ENCODE measurements around the gene ABLIM1. TPM values are rescaled to one million over a fixed set of nuclear protein-coding genes. Genes with fewer than 3 reads are reported as not detected.

The ABLIM1 gene
- total and polyA plus RNA-seq, 2 experiments from 2014 or later, result 21.9 to 45.1 TPM

DNA sequence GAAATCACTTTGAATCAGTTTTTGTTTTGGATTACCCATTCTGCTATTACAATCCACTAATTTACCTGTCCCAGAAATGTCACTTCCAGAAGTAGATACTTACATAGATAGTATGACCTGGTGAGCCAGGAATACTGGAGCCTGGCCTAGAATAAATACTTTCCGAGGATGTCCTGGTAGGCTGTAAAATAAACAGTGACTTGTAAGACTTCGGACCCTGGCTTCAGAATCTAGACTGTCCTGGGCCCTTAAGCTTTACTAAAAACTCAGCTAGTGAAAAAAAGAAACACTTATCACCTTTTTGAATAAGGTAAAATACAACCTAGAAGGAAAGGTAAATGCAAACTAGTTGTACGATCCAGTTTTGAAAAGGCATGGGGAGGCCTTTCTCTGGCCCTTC lies 184.3 kb downstream of the ABLIM1 start:
- Histone ChIP-seq H3K9me2 (ENCODE audit: insufficient read depth) (no peaks in the 10 kb centered on the region), H3K4me2 (no peak overlapping the region), H4K20me1 (replicated peaks; ENCODE audit: insufficient read depth) (no peaks in the 10 kb centered on the region; the same call in 1 of the 2 replicates), H3K79me2 (replicated peaks; ENCODE audit: insufficient read depth) (no peaks in the 10 kb centered on the region), H3K36me3 (ENCODE audit: insufficient read depth) (no peaks in the 10 kb centered on the region), H3F3A (replicated peaks; ENCODE audit: low read depth) (no peaks in the 10 kb centered on the region), H2AFZ (no peak overlapping the region), H3K4me1 (ENCODE audit: insufficient read depth) (peaks cover 19% of the 10 kb centered on the region), H3K4me3 (no peak overlapping the region), H3K27me3 (ENCODE audit: insufficient read depth) (no peaks in the 10 kb centered on the region), H3K27ac (ENCODE audit: low read depth) (no peak overlapping the region)
- H3K27me3 Mint-ChIP-seq (ENCODE audit: insufficient read depth, low read depth, poor library complexity), result peaks cover 1% of the 10 kb centered on the region
- peaks cover 25% of the 10 kb centered on the region for H3K4me1 Mint-ChIP-seq
- H3K27ac Mint-ChIP-seq, result peak overlapping the region; percentile 38; the same call in 1 of the 2 replicates
- no peak for DNase-seq (ENCODE audit: low spot score)
- H3K9me3 Mint-ChIP-seq, result no peaks in the 10 kb centered on the region
- H3K36me3 Mint-ChIP-seq (ENCODE audit: low read depth), result peaks cover 7% of the 10 kb centered on the region; the same call in 1 of the 3 replicates
- no peak for ATAC-seq
- H3K4me3 Mint-ChIP-seq, result no peak overlapping the region
- TF ChIP-seq, protein P1, sequence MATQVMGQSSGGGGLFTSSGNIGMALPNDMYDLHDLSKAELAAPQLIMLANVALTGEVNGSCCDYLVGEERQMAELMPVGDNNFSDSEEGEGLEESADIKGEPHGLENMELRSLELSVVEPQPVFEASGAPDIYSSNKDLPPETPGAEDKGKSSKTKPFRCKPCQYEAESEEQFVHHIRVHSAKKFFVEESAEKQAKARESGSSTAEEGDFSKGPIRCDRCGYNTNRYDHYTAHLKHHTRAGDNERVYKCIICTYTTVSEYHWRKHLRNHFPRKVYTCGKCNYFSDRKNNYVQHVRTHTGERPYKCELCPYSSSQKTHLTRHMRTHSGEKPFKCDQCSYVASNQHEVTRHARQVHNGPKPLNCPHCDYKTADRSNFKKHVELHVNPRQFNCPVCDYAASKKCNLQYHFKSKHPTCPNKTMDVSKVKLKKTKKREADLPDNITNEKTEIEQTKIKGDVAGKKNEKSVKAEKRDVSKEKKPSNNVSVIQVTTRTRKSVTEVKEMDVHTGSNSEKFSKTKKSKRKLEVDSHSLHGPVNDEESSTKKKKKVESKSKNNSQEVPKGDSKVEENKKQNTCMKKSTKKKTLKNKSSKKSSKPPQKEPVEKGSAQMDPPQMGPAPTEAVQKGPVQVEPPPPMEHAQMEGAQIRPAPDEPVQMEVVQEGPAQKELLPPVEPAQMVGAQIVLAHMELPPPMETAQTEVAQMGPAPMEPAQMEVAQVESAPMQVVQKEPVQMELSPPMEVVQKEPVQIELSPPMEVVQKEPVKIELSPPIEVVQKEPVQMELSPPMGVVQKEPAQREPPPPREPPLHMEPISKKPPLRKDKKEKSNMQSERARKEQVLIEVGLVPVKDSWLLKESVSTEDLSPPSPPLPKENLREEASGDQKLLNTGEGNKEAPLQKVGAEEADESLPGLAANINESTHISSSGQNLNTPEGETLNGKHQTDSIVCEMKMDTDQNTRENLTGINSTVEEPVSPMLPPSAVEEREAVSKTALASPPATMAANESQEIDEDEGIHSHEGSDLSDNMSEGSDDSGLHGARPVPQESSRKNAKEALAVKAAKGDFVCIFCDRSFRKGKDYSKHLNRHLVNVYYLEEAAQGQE (IDR thresholded peaks at IDR 0.05; ENCODE audit: unreplicated experiment), result no peak
- TF ChIP-seq ZNF331 (CRISPR knock-in tag; IDR thresholded peaks at IDR 0.05; ENCODE audit: low read depth), result no peak
- TF ChIP-seq POLR2AphosphoS5 (IDR thresholded peaks at IDR 0.05; ENCODE audit: low read depth), result no peak
- no peak for TF ChIP-seq NANOG (IDR thresholded peaks at IDR 0.05; ENCODE audit: borderline replicate concordance)

DNA sequence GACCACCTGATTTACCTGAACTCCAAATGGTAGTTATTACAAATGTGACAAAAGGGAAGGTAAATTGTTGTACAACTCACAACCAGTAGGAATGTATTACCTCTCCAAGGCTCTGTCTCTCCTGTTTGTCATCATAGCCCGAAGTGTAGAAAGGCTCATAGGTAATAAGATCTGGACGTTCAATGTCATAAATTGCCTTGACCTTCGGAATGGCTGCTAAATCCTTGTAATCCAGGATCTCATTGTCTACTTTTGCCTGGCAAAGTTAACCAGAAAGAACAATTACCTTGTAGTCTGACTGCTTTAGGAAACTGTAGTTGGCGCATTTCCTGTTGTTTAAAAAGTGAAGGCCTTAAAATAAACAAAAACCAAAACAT lies 185.2 kb downstream of the ABLIM1 start:
- no peak for DNase-seq (ENCODE audit: low spot score)
- H3K4me3 ChIP-seq, result no peak overlapping the region
- no peak overlapping the region for H2AFZ ChIP-seq
- no peaks in the 10 kb centered on the region for H3K27me3 ChIP-seq (ENCODE audit: insufficient read depth)
- H3K79me2 ChIP-seq (replicated peaks; ENCODE audit: insufficient read depth), result no peaks in the 10 kb centered on the region
- H3K27me3 Mint-ChIP-seq (ENCODE audit: insufficient read depth, low read depth, poor library complexity), result peaks cover 1% of the 10 kb centered on the region
- peaks cover 19% of the 10 kb centered on the region for H3K4me1 ChIP-seq (ENCODE audit: insufficient read depth)
- H3K4me3 Mint-ChIP-seq, result no peak overlapping the region
- peak overlapping the region; percentile 3; the same call in 1 of the 2 replicates for H3K27ac ChIP-seq (ENCODE audit: low read depth)
- no peaks in the 10 kb centered on the region for H3K9me2 ChIP-seq (ENCODE audit: insufficient read depth)
- H3F3A ChIP-seq (replicated peaks; ENCODE audit: low read depth), result no peaks in the 10 kb centered on the region
- no peaks in the 10 kb centered on the region for H3K9me3 Mint-ChIP-seq
- H3K36me3 ChIP-seq (ENCODE audit: insufficient read depth), result no peaks in the 10 kb centered on the region
- ATAC-seq, result no peak
- H3K4me1 Mint-ChIP-seq, result peaks cover 25% of the 10 kb centered on the region
- no peaks in the 10 kb centered on the region; the same call in 1 of the 2 replicates for H4K20me1 ChIP-seq (replicated peaks; ENCODE audit: insufficient read depth)
- peak overlapping the region; percentile 64 for H3K4me2 ChIP-seq
- H3K36me3 Mint-ChIP-seq (ENCODE audit: low read depth), result peaks cover 8% of the 10 kb centered on the region; the same call in 1 of the 3 replicates
- H3K27ac Mint-ChIP-seq, result peak overlapping the region; percentile 24; the same call in 1 of the 2 replicates
- TF ChIP-seq ZNF331 (CRISPR knock-in tag; IDR thresholded peaks at IDR 0.05; ENCODE audit: low read depth), result no peak
- TF ChIP-seq, protein P1 (IDR thresholded peaks at IDR 0.05; ENCODE audit: unreplicated experiment), result no peak
- TF ChIP-seq POLR2AphosphoS5 (IDR thresholded peaks at IDR 0.05; ENCODE audit: low read depth), result no peak
- TF ChIP-seq NANOG (IDR thresholded peaks at IDR 0.05; ENCODE audit: borderline replicate concordance), result no peak
- no peak for TF ChIP-seq EZH2phosphoT487 (IDR thresholded peaks at IDR 0.05; ENCODE audit: unreplicated experiment)
- TF ChIP-seq ZNF114 (CRISPR knock-in tag; IDR thresholded peaks at IDR 0.05), result no peak
- TF ChIP-seq, protein P2, sequence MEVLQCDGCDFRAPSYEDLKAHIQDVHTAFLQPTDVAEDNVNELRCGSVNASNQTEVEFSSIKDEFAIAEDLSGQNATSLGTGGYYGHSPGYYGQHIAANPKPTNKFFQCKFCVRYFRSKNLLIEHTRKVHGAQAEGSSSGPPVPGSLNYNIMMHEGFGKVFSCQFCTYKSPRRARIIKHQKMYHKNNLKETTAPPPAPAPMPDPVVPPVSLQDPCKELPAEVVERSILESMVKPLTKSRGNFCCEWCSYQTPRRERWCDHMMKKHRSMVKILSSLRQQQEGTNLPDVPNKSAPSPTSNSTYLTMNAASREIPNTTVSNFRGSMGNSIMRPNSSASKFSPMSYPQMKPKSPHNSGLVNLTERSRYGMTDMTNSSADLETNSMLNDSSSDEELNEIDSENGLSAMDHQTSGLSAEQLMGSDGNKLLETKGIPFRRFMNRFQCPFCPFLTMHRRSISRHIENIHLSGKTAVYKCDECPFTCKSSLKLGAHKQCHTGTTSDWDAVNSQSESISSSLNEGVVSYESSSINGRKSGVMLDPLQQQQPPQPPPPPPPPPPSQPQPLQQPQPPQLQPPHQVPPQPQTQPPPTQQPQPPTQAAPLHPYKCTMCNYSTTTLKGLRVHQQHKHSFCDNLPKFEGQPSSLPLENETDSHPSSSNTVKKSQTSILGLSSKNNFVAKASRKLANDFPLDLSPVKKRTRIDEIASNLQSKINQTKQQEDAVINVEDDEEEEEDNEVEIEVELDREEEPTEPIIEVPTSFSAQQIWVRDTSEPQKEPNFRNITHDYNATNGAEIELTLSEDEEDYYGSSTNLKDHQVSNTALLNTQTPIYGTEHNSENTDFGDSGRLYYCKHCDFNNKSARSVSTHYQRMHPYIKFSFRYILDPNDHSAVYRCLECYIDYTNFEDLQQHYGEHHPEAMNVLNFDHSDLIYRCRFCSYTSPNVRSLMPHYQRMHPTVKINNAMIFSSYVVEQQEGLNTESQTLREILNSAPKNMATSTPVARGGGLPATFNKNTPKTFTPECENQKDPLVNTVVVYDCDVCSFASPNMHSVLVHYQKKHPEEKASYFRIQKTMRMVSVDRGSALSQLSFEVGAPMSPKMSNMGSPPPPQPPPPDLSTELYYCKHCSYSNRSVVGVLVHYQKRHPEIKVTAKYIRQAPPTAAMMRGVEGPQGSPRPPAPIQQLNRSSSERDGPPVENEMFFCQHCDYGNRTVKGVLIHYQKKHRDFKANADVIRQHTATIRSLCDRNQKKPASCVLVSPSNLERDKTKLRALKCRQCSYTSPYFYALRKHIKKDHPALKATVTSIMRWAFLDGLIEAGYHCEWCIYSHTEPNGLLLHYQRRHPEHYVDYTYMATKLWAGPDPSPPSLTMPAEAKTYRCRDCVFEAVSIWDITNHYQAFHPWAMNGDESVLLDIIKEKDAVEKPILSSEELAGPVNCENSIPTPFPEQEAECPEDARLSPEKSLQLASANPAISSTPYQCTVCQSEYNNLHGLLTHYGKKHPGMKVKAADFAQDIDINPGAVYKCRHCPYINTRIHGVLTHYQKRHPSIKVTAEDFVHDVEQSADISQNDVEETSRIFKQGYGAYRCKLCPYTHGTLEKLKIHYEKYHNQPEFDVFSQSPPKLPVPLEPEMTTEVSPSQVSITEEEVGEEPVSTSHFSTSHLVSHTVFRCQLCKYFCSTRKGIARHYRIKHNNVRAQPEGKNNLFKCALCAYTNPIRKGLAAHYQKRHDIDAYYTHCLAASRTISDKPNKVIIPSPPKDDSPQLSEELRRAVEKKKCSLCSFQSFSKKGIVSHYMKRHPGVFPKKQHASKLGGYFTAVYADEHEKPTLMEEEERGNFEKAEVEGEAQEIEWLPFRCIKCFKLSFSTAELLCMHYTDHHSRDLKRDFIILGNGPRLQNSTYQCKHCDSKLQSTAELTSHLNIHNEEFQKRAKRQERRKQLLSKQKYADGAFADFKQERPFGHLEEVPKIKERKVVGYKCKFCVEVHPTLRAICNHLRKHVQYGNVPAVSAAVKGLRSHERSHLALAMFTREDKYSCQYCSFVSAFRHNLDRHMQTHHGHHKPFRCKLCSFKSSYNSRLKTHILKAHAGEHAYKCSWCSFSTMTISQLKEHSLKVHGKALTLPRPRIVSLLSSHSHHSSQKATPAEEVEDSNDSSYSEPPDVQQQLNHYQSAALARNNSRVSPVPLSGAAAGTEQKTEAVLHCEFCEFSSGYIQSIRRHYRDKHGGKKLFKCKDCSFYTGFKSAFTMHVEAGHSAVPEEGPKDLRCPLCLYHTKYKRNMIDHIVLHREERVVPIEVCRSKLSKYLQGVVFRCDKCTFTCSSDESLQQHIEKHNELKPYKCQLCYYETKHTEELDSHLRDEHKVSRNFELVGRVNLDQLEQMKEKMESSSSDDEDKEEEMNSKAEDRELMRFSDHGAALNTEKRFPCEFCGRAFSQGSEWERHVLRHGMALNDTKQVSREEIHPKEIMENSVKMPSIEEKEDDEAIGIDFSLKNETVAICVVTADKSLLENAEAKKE (CRISPR knock-in tag; IDR thresholded peaks at IDR 0.05), result no peak
- TF ChIP-seq JUNB (IDR thresholded peaks at IDR 0.05; ENCODE audit: unreplicated experiment), result no peak
